Osteoblast (primary cell): ENCODE measurements around the gene UQCRC2. TPM values are rescaled to one million over a fixed set of nuclear protein-coding genes. Genes with fewer than 3 reads are reported as not detected.

Source experiments
- DNase-seq: peaks from one replicate; pipeline ENCODE4 v3.0.0; 2011; ENCODE audit warnings: low spot score, mixed read lengths; ENCODE audit not compliant: insufficient read length; ENCODE audit errors: missing footprints
- H2AFZ ChIP-seq: 2 replicates; pipeline ENCODE4 v1.6.0; 2011; ENCODE audit warnings: mild to moderate bottlenecking, low read length
- H3K27ac ChIP-seq: 2 replicates; pipeline ENCODE4 v1.5.1; 2011; ENCODE audit warnings: mild to moderate bottlenecking, low read depth, low read length, moderate library complexity
- H3K27me3 ChIP-seq: 2 replicates; pipeline ENCODE4 v1.6.0; 2012; ENCODE audit warnings: mild to moderate bottlenecking, control low read depth, inconsistent platforms, low read length, moderate library complexity; ENCODE audit not compliant: insufficient read depth
- H3K36me3 ChIP-seq: 2 replicates; pipeline ENCODE4 v1.5.1; 2011; ENCODE audit warnings: mild to moderate bottlenecking, low read length, control low read depth, moderate library complexity; ENCODE audit not compliant: insufficient read depth
- H3K4me1 ChIP-seq: 2 replicates; pipeline ENCODE4 v1.5.1; 2011; ENCODE audit warnings: mild to moderate bottlenecking, low read length, control low read depth, moderate library complexity; ENCODE audit not compliant: insufficient read depth
- H3K4me2 ChIP-seq: 2 replicates; pipeline ENCODE4 v1.6.0; 2011; ENCODE audit warnings: mild to moderate bottlenecking, low read length; ENCODE audit not compliant: insufficient read depth
- H3K4me3 ChIP-seq: fragments of 200-600 bp; sonication (generic); 3 replicates; pipeline ENCODE4 v1.5.1; 2012; ENCODE audit warnings: mild to moderate bottlenecking, low read length, inconsistent platforms; ENCODE audit not compliant: insufficient read depth
- H3K79me2 ChIP-seq: 2 replicates; pipeline ENCODE4 v1.6.0; 2012; ENCODE audit warnings: mild to moderate bottlenecking, low read length, control low read depth, inconsistent platforms; ENCODE audit not compliant: insufficient read depth
- H3K9me3 ChIP-seq: 2 replicates; pipeline ENCODE4 v1.5.1; 2011; ENCODE audit warnings: low read depth, low read length, control low read depth
- H4K20me1 ChIP-seq: 2 replicates; pipeline ENCODE4 v1.6.0; 2012; ENCODE audit warnings: mild to moderate bottlenecking, low read length, control low read depth; ENCODE audit not compliant: insufficient read depth
- total RNA-seq: library from RNA; depleted of rRNA; stranded (reverse); fragments of >200 nt; gene quantifications from 2 replicates; pipeline ENCODE4 v1.2.3, GENCODE V29; 2012
- TF ChIP-seq, protein P1 (sequence below): IDR thresholded peaks from 2 replicates; pipeline ENCODE4 v1.5.1; 2011; ENCODE audit warnings: mild to moderate bottlenecking, low read depth, low read length, moderate library complexity; ENCODE audit errors: extremely low read depth

Gene UQCRC2
- total RNA-seq, 1 donor = 157 TPM

DNA sequence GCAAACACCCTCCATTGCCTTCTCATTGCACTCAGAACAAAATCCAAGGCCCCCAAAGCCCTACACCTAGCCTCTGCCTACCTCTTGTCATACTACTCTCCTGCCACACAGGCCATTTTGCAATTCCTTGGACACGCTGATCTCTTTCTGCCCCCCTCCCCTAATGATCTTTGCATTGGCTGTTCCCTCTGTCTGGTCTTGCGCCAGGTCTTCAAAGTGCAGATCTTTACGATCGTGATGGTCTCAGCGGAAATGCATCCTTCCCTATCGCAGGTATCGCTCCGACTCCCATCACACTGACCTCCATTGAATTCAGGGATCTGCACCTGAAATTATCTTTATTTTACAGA, 54.0 kb downstream of the UQCRC2 start:
- Histone ChIP-seq H3K79me2 (peaks cover 40% of the 10 kb centered on the region), H3K36me3 (no peaks in the 10 kb centered on the region), H3K4me2 (peak overlapping the region; percentile 98), H3K27ac (peak overlapping the region; percentile 28), H3K27me3 (peaks cover 4% of the 10 kb centered on the region), H4K20me1 (peaks cover 15% of the 10 kb centered on the region), H2AFZ (peak overlapping the region; percentile 92), H3K4me1 (peaks cover 14% of the 10 kb centered on the region), H3K4me3 (peak overlapping the region; percentile 95), H3K9me3 (no peaks in the 10 kb centered on the region)
- TF ChIP-seq, protein P1, sequence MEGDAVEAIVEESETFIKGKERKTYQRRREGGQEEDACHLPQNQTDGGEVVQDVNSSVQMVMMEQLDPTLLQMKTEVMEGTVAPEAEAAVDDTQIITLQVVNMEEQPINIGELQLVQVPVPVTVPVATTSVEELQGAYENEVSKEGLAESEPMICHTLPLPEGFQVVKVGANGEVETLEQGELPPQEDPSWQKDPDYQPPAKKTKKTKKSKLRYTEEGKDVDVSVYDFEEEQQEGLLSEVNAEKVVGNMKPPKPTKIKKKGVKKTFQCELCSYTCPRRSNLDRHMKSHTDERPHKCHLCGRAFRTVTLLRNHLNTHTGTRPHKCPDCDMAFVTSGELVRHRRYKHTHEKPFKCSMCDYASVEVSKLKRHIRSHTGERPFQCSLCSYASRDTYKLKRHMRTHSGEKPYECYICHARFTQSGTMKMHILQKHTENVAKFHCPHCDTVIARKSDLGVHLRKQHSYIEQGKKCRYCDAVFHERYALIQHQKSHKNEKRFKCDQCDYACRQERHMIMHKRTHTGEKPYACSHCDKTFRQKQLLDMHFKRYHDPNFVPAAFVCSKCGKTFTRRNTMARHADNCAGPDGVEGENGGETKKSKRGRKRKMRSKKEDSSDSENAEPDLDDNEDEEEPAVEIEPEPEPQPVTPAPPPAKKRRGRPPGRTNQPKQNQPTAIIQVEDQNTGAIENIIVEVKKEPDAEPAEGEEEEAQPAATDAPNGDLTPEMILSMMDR = no peak
- DNase-seq = peak; percentile 58

- Histone ChIP-seq H3K27ac (peak within 1 kb of the TSS; percentile 28), H4K20me1 (peaks cover 18% of the 10 kb centered on the region), H3K4me3 (peak within 1 kb of the TSS; percentile 95), H3K9me3 (no peaks in the 10 kb centered on the region), H3K4me2 (peak within 1 kb of the TSS; percentile 98), H3K36me3 (no peaks in the 10 kb centered on the region), H3K27me3 (peaks cover 4% of the 10 kb centered on the region), H3K79me2 (peaks cover 45% of the 10 kb centered on the region), H2AFZ (peak within 1 kb of the TSS; percentile 92), H3K4me1 (peaks cover 14% of the 10 kb centered on the region)
- TF ChIP-seq, protein P1 = no peak
- DNase-seq = peak; percentile 98
These were observed 54.5 kb downstream of the UQCRC2 start, which contains the start of gene MOSMO for GRCh38 chr16:22007509-22008214. Gene MOSMO, plus strand, starts transcription at chr16:22008111. Its CDS starts 191 bp downstream, at chr16:22008302.

GRCh38 chr16:22008215-22009059, 55.3 kb downstream of the UQCRC2 start:
- TF ChIP-seq, protein P1 = no peak
- Histone ChIP-seq H2AFZ (peak overlapping the region; percentile 62), H3K27ac (peak overlapping the region; percentile 6), H3K79me2 (peaks cover 53% of the 10 kb centered on the region), H3K36me3 (no peaks in the 10 kb centered on the region), H3K27me3 (peaks cover 4% of the 10 kb centered on the region), H4K20me1 (peaks cover 18% of the 10 kb centered on the region), H3K4me3 (peak overlapping the region; percentile 88), H3K4me1 (peaks cover 14% of the 10 kb centered on the region), H3K9me3 (no peaks in the 10 kb centered on the region), H3K4me2 (peak overlapping the region; percentile 85)
- DNase-seq = peak; percentile 89

DNA sequence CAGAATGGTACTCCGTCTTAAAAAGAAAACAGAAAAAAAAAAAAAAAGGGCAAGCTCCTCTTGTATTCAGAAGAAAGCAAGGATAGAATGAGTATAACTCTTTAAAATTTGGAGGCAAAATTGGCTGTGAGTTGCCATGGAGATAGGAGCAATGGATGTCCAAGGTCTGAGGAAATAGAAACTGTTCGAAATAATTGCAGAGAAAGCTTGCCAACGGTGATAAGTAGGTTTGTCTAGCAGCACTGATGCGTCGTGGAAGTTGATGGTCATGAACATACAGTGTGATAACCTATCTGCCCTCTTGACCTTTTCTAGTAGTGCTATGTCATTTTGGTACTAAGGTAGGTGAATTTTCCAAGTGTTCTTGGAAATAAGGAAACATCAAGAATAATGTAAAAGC, 57.7 kb downstream of the UQCRC2 start:
- Histone ChIP-seq H3K36me3 (no peaks in the 10 kb centered on the region), H3K4me3 (no peak overlapping the region), H3K27me3 (no peaks in the 10 kb centered on the region), H3K9me3 (no peaks in the 10 kb centered on the region), H3K27ac (no peak overlapping the region), H4K20me1 (peaks cover 30% of the 10 kb centered on the region), H3K79me2 (peaks cover 75% of the 10 kb centered on the region), H3K4me1 (peaks cover 14% of the 10 kb centered on the region), H3K4me2 (no peak overlapping the region), H2AFZ (no peak overlapping the region)
- peak; percentile 51 for DNase-seq
- TF ChIP-seq, protein P1 = no peak
